OCI-LY1 (cell line): ENCODE results near the gene AAGAB.

ENCODE experiments used
- CTCF ChIP-seq: fragments of 200-600 bp; sonication (generic), shearing (Covaris generic); IDR thresholded peaks from 2 replicates; pipeline ENCODE4 v1.5.1; 2017; ENCODE audit warnings: mild to moderate bottlenecking, antibody characterized with exemption, low read length, moderate library complexity, mixed read lengths
- EZH2 ChIP-seq: fragments of 200-600 bp; sonication (generic), shearing (Covaris generic); IDR thresholded peaks from 2 replicates; pipeline ENCODE4 v1.8.0; 2017; ENCODE audit warnings: borderline replicate concordance, mixed run types, mild to moderate bottlenecking, antibody characterized with exemption, low read length, moderate library complexity, mixed read lengths

DNA sequence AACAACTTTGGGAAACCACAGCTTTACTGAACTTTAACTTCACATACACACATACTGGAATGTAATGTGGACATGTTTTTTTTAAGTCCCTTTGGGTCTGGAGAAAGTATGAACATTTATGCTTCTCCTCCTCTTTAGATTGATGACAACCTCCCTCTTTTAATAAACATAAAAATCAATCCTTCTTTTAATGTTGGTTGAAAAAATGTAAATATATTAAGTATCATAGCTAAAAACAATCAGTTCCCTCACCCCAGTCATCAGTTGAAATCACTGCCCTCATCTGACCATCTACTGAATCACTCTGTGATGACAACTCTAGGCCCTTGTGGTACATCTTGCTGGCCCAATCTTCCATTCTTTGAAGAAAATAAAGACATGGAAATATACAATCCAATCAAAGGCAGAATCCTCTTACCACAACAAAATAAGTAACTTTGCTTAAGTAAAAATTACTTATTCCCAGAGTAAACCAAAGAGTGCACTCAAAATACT is 6.4 kb downstream of the AAGAB start:
- no peak for TF ChIP-seq CTCF
- no peak for TF ChIP-seq EZH2
